GM12892 (cell line): ENCODE results near the gene GNA15. TPM values are rescaled to one million over a fixed set of nuclear protein-coding genes. Genes with fewer than 3 reads are reported as not detected.
A peak's percentile ranks its signal among the peaks of the same experiment; 100 is the strongest.
"Not testable (repeated sequence)": the region's sequence is repeated elsewhere in the genome, so short reads cannot be mapped to it uniquely, and the experiment has no call there.

Source experiments
- DNase-seq: peaks from one replicate; pipeline ENCODE4 v3.0.0; 2011; ENCODE audit not compliant: insufficient read length
- FAIRE-seq: peaks from 2 replicates; lab custom pipeline; 2011; peaks lifted over from hg19 to GRCh38; lab: Jason Lieb, UNC
- POLR2A ChIP-seq: IDR thresholded peaks from 2 replicates; pipeline ENCODE4 v1.6.1; 2011; ENCODE audit warnings: low read depth, low read length, control low read depth
- POLR2AphosphoS5 ChIP-seq: IDR thresholded peaks from 2 replicates; pipeline ENCODE4 v1.6.1; 2011; ENCODE audit warnings: low read depth, low read length, control low read depth
- TAF1 ChIP-seq: IDR thresholded peaks from 2 replicates; pipeline ENCODE4 v1.6.1; 2011; ENCODE audit warnings: low read depth, mild to moderate bottlenecking, control low read depth, low read length, borderline replicate concordance
- polyA plus RNA-seq: library from polyadenylated mRNA; unstranded; fragments of >200 nt; gene quantifications from one replicate; pipeline ENCODE4 v1.2.1, GENCODE V29; 2012; ENCODE audit warnings: missing spikeins, inconsistent platforms; ENCODE audit not compliant: missing spikeins

The GNA15 gene
- 24.1 TPM for polyA plus RNA-seq

- DNase-seq: no peak
These were observed at the start of gene GNA15 for GRCh38 chr19:3135961-3136683. TSS of gene GNA15 (plus strand) at chr19:3136033. CDS start at chr19:3136451, 418 bp downstream.

GRCh38 chr19:3087769-3088168, 48.1 kb upstream of the GNA15 start:
- FAIRE-seq (no peak), DNase-seq (no peak)
- no peak for TF ChIP-seq POLR2A
- TF ChIP-seq TAF1: no peak

More at GRCh38 chr19:3135961-3136683, at the start of gene GNA15:
- FAIRE-seq: no peak
- TF ChIP-seq POLR2AphosphoS5 (no peak), POLR2A (no peak), TAF1 (no peak)

GRCh38 chr19:3089299-3089855, 46.5 kb upstream of the GNA15 start:
- FAIRE-seq, DNase-seq: not testable (repeated sequence)

- FAIRE-seq: peak; percentile 83
- DNase-seq: no peak
- no peak for TF ChIP-seq POLR2A
- no peak for TF ChIP-seq TAF1
- TF ChIP-seq POLR2AphosphoS5: no peak
These were observed 41.0 kb upstream of the GNA15 start for GRCh38 chr19:3094601-3095440.

GRCh38 chr19:3095441-3096191, 40.2 kb upstream of the GNA15 start:
- FAIRE-seq: no peak
- no peak for DNase-seq
- no peak for TF ChIP-seq POLR2A

GRCh38 chr19:3096267-3096901, 39.4 kb upstream of the GNA15 start:
- no peak for FAIRE-seq
- TF ChIP-seq POLR2A (no peak), POLR2AphosphoS5 (no peak), TAF1 (no peak)
- no peak for DNase-seq

GRCh38 chr19:3096902-3097326, 38.9 kb upstream of the GNA15 start:
- FAIRE-seq (no peak), DNase-seq (no peak)
- TF ChIP-seq TAF1: no peak
- TF ChIP-seq POLR2AphosphoS5: no peak
- TF ChIP-seq POLR2A: no peak

- DNase-seq: no peak
- no peak for FAIRE-seq
- TF ChIP-seq TAF1: no peak
- TF ChIP-seq POLR2A: no peak
- TF ChIP-seq POLR2AphosphoS5: no peak
These were observed 38.4 kb upstream of the GNA15 start for GRCh38 chr19:3097442-3097871.

GRCh38 chr19:3098141-3098514, 37.7 kb upstream of the GNA15 start:
- TF ChIP-seq TAF1 (no peak), POLR2A (no peak), POLR2AphosphoS5 (no peak)
- DNase-seq (no peak), FAIRE-seq (no peak)

- DNase-seq (no peak), FAIRE-seq (no peak)
- TF ChIP-seq POLR2A (no peak), POLR2AphosphoS5 (no peak), TAF1 (no peak)
These were observed 37.1 kb upstream of the GNA15 start for GRCh38 chr19:3098515-3099346.
